DOHH2 (cell line): Measurements from ENCODE around the gene RMC1.
"Not testable (repeated sequence)": the region's sequence is repeated elsewhere in the genome, so short reads cannot be mapped to it uniquely, and the experiment has no call there.

Experiments
- CTCF ChIP-seq: fragments of 200-600 bp; sonication (generic); IDR thresholded peaks from one replicate; pipeline ENCODE4 v1.5.1; 2014; ENCODE audit warnings: antibody characterized with exemption, mild to moderate bottlenecking, low read depth, low read length; ENCODE audit not compliant: poor library complexity, severe bottlenecking
- EZH2phosphoT487 ChIP-seq: fragments of 200-600 bp; sonication (generic); IDR thresholded peaks from 2 replicates; pipeline ENCODE4 v1.6.1; 2017; ENCODE audit warnings: borderline replicate concordance, mild to moderate bottlenecking, antibody characterized with exemption, low read length, moderate library complexity, mixed read lengths

- not testable (repeated sequence) for TF ChIP-seq CTCF, EZH2phosphoT487
Measured at GRCh38 chr18:23489586-23489985, 13.7 kb upstream of the RMC1 start.
